K562 (cell line): Measurements from ENCODE around the gene ETS1.

Experiments used
- ELF1 ChIP-seq: fragments of 200-800 bp; sonication (Bioruptor generic); IDR thresholded peaks from 2 replicates; pipeline ENCODE4 v1.6.1; 2016; ENCODE audit warnings: missing genetic modification characterization, missing compliant biosample characterization
- EP300 ChIP-seq: IDR thresholded peaks from 2 replicates; pipeline ENCODE4 v1.6.1; 2012; ENCODE audit warnings: low read length, improper control_type of control experiment
- NFE2L1 ChIP-seq: fragments of 450-650 bp; IDR thresholded peaks from 2 replicates; pipeline ENCODE4 v1.6.1; 2016; ENCODE audit warnings: missing genetic modification characterization, low read depth, mild to moderate bottlenecking, missing compliant biosample characterization, moderate library complexity, borderline replicate concordance
- POLR2AphosphoS5 ChIP-seq: IDR thresholded peaks from 2 replicates; pipeline ENCODE4 v1.6.1; 2011; ENCODE audit warnings: mild to moderate bottlenecking, low read depth, low read length, moderate library complexity; ENCODE audit not compliant: control insufficient read depth, insufficient read depth
- SETDB1 ChIP-seq: IDR thresholded peaks from one replicate; pipeline ENCODE4 v1.6.1; 2012; ENCODE audit warnings: low read length, control low read depth, inconsistent platforms
- SRF ChIP-seq, 2 experiments: fragments of 250-450, 450-650 bp in 1 of 2; sonication (Bioruptor Pico) in 1 of 2; sonication (generic) in 1 of 2; formaldehyde crosslinking; IDR thresholded peaks; 2 replicates each; pipeline versions ENCODE4 v1.5.0 to v1.5.1; 2020 to 2022; ENCODE audit warnings: mild to moderate bottlenecking in 1 of 2, missing genetic modification reagents in 1 of 2
- TF ChIP-seq, protein P1 (sequence below): sonication (generic); formaldehyde crosslinking; IDR thresholded peaks from 2 replicates; pipeline ENCODE4 v1.8.1; 2023; ENCODE audit warnings: mild to moderate bottlenecking, missing genetic modification reagents
- TF ChIP-seq, protein P2 (sequence below): sonication (generic); formaldehyde crosslinking; IDR thresholded peaks from 2 replicates; pipeline ENCODE4 v1.9.0; 2022; ENCODE audit warnings: mild to moderate bottlenecking, missing genetic modification reagents

DNA sequence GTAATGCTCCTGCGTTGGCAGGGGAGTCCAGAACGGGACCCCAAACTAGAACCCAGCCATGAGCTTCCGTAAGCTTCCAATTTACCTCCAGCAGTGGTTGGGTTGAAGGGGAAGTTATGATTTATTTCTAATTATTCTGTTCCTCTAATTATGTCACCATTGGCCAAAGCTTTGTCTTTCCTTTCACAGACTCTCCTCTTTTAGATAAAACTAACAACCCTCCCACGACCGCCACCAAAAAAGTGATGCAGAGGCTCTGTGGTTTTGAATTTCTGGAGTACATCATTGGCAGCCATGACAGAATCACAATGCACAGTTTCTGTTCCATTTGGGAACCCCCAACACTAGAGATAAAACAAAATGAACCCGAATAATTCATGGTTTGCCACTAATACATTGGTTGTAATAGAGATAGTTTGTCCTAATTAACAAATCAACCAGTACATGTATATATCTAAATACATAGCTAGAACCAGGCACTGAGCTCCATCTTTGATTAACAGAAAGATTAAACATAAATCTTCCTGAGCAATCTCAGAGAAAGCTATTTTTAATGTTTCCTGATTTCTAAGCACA lies 64.3 kb downstream of the ETS1 start:
- TF ChIP-seq ELF1: no peak
- TF ChIP-seq SRF (CRISPR knock-in tag; IDR thresholded peaks at IDR 0.05): no peak
- no peak for TF ChIP-seq NFE2L1 (tag)
- TF ChIP-seq, protein P1, sequence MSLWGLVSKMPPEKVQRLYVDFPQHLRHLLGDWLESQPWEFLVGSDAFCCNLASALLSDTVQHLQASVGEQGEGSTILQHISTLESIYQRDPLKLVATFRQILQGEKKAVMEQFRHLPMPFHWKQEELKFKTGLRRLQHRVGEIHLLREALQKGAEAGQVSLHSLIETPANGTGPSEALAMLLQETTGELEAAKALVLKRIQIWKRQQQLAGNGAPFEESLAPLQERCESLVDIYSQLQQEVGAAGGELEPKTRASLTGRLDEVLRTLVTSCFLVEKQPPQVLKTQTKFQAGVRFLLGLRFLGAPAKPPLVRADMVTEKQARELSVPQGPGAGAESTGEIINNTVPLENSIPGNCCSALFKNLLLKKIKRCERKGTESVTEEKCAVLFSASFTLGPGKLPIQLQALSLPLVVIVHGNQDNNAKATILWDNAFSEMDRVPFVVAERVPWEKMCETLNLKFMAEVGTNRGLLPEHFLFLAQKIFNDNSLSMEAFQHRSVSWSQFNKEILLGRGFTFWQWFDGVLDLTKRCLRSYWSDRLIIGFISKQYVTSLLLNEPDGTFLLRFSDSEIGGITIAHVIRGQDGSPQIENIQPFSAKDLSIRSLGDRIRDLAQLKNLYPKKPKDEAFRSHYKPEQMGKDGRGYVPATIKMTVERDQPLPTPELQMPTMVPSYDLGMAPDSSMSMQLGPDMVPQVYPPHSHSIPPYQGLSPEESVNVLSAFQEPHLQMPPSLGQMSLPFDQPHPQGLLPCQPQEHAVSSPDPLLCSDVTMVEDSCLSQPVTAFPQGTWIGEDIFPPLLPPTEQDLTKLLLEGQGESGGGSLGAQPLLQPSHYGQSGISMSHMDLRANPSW (CRISPR knock-in tag): no peak
- TF ChIP-seq POLR2AphosphoS5: no peak
- no peak for TF ChIP-seq EP300
- no peak for TF ChIP-seq SETDB1
- TF ChIP-seq, protein P2, sequence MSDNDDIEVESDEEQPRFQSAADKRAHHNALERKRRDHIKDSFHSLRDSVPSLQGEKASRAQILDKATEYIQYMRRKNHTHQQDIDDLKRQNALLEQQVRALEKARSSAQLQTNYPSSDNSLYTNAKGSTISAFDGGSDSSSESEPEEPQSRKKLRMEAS: no peak
